Muscle of leg (tissue), 11 donors: ENCODE measurements around the gene TSPAN11. TPM values are rescaled to one million over a fixed set of nuclear protein-coding genes. Genes with fewer than 3 reads are reported as not detected.
"Not testable (repeated sequence)": the region's sequence is repeated elsewhere in the genome, so short reads cannot be mapped to it uniquely, and the experiment has no call there.

Experiments
- DNase-seq: peaks from one replicate; pipeline ENCODE4 v3.0.0; 2013
- H3K27ac ChIP-seq: one replicate; pipeline ENCODE4 v1.5.1; 2013; ENCODE audit warnings: mild to moderate bottlenecking, low read length, control low read depth
- H3K27me3 ChIP-seq: one replicate; pipeline ENCODE4 v1.6.1; 2013; ENCODE audit warnings: low read length; ENCODE audit not compliant: control insufficient read depth, insufficient read depth
- H3K36me3 ChIP-seq: one replicate; pipeline ENCODE4 v1.6.1; 2013; ENCODE audit warnings: low read length; ENCODE audit not compliant: control insufficient read depth, insufficient read depth
- H3K4me1 ChIP-seq: one replicate; pipeline ENCODE4 v1.6.1; 2013; ENCODE audit warnings: low read length; ENCODE audit not compliant: control insufficient read depth, insufficient read depth
- H3K4me3 ChIP-seq: one replicate; pipeline ENCODE4 v1.5.1; 2013; ENCODE audit warnings: low read length, control low read depth
- H3K9me3 ChIP-seq: replicated peaks from 2 replicates; pipeline ENCODE4 v1.6.1; 2013; ENCODE audit warnings: low read depth, low read length; ENCODE audit not compliant: control insufficient read depth
- WGBS: methylation state at CpG from one replicate; pipeline ENCODE4 v1.1.5; 2013; ENCODE audit warnings: missing lambda C conversion rate; ENCODE audit not compliant: insufficient coverage; 5-methylcytosine and 5-hydroxymethylcytosine counted together
- polyA plus RNA-seq, 8 donors: library from polyadenylated mRNA; unstranded; fragments of 120-200 nt; gene quantifications; one replicate each; pipeline versions ENCODE4 v1.2.1 to v1.2.3, GENCODE V29; 2013; ENCODE audit warnings: inconsistent platforms in 1 of 8, low replicate concordance in 1 of 8; ENCODE audit not compliant: insufficient read length in 8 of 8, insufficient read depth in 1 of 8
- total RNA-seq: library from RNA; stranded (reverse); fragments of 120-200 nt; gene quantifications from one replicate; pipeline ENCODE4 v1.2.4, GENCODE V29; 2013

TSPAN11 gene
- total and polyA plus RNA-seq, 9 donors: 4.7 to 19.6 (median 9.1) TPM

DNA sequence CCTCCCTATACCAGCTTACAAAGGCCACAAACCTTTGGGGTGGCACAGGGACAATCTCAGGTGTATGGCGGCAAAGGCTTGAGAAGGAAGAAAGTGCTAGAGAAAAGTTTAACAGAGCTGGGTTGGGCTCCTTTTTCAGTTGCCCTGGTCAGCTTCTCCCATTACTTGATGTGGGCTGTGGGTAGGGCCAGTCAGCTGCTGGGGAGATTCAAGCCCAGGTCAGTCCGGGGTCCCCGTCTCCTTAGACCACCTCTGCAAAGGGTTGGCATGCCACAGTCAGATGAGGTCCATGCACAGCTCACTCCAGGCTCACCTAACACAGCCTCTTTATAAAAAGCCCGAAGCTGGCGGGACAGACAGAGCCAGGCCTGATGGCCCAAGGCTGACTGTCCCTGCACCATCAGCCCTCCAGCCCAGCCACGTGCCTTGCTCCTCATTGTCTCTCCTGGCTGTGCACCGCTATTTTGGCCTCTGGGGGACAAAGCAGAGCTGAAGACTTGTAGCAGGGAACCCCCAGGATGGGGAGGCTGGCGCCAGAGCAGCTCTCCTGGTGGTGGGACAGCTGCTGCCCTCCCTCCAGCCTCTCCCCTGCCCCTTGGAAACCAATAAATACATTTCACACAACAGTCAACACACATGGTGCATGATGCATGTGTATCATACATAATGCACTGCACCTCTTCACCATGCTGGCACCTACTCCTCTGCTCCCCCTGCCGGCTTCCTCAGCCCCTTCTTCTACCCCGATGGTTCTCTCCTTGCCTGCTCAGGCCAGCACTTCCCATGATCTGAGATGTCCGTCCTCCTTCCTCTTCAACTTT, 85.4 kb downstream of the TSPAN11 start:
- DNase-seq: no peak
- Histone ChIP-seq H3K4me3 (no peak overlapping the region), H3K27ac (no peak overlapping the region), H3K27me3 (no peaks in the 10 kb centered on the region), H3K4me1 (peaks cover 25% of the 10 kb centered on the region), H3K36me3 (no peaks in the 10 kb centered on the region), H3K9me3 (no peaks in the 10 kb centered on the region)
- 79% methylated on average over 8 of the region's 11 CpGs for WGBS

DNA sequence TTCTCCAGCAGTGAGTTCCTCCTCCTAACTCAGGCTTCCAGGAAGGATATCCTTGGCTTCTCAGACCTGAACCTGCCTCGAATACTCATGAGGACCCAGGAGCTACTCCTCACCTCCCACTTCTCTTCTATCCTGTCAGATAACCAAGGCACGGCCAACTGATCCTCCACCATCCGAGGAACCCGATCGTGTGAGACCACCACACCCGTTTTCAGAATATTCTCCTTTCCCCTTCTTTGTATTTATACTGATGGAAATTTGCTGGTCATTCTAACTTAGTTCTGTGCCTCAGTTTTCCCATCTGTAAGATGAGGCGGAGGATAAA, 86.0 kb downstream of the TSPAN11 start:
- not testable (repeated sequence) for H3K36me3 ChIP-seq, H3K9me3 ChIP-seq, H3K27ac ChIP-seq, H3K4me3 ChIP-seq, H3K27me3 ChIP-seq, DNase-seq
- H3K4me1 ChIP-seq: peaks cover 21% of the 10 kb centered on the region
- no CpG with 5 or more reads among the region's 7 CpGs for WGBS

DNA sequence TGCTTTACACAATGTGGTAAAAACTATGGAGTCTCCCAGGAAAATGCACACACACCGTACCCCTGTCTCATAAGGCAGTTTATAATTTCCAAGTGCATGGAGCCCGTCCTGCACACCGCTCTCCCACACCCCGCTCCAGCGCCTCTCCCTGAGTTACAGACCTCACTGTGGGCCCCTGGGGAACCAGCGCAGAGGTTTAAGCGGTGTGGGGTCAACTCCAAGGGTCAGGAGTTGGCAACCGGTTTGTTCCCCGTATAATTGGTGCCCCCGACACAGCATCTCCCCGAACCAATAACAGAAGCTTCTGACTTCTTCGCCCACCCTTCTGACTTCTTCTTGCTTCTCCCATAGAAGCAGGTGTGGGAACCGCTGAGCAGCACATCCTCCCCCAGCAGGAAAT, 88.7 kb downstream of the TSPAN11 start:
- H3K4me3 ChIP-seq: no peak overlapping the region

GRCh38 chr12:31016057-31016456, 89.5 kb downstream of the TSPAN11 start:
- H3K9me3 ChIP-seq: no peaks in the 10 kb centered on the region
- 69% methylated on average over 6 of the region's 9 CpGs for WGBS
- H3K27me3 ChIP-seq: peaks cover 2% of the 10 kb centered on the region
- no peak overlapping the region for H3K27ac ChIP-seq
- peaks cover 20% of the 10 kb centered on the region for H3K4me1 ChIP-seq
- H3K4me3 ChIP-seq: no peak overlapping the region
- H3K36me3 ChIP-seq: no peaks in the 10 kb centered on the region
- peak; percentile 68 for DNase-seq

More for the DNA sequence above, 88.7 kb downstream of the TSPAN11 start:
- Histone ChIP-seq H3K27ac (no peak overlapping the region), H3K4me1 (peaks cover 19% of the 10 kb centered on the region), H3K9me3 (no peaks in the 10 kb centered on the region), H3K27me3 (peaks cover 2% of the 10 kb centered on the region), H3K36me3 (no peaks in the 10 kb centered on the region)
- 88% methylated on average over 13 of the region's 13 CpGs for WGBS
- DNase-seq: no peak

- H3K27me3 ChIP-seq: peaks cover 2% of the 10 kb centered on the region
- DNase-seq: no peak
Observed at GRCh38 chr12:31017535-31017934, 91.0 kb downstream of the TSPAN11 start.

DNA sequence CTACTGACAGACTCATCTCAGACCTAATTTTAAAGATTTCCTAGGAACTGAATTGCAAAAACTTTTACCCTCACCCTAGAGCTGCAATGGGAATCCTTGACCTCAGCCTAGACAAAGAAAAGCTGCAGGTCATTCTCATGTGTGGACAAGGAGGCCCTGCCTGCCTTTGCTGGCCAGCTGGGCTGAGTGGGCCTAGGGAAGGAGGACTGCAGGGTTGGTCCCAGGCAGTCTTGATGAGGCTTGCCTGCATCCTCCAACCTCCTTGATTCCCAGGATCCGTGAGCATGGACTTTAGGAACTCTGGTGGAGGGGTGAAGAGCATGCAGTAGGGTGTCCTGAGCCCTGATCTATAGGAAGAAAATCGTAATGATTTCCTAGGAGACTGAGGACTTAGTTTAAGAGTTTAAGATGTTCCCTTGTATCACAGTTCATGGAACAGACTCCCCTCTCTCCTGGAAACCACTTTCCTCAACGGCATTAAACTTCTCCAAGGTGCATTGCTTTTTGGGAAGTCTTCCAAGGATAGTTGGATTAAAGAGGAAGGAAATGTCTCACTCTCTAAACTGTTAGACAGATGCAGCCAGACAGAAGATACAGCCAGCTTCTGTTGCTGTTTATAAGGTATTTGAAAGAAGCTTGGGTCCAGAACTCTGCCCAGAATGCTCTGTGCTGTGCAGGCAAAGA, 91.7 kb downstream of the TSPAN11 start:
- H3K9me3 ChIP-seq: no peaks in the 10 kb centered on the region
- no CpG with 5 or more reads among the region's 3 CpGs for WGBS
- no peaks in the 10 kb centered on the region for H3K36me3 ChIP-seq
- no peak overlapping the region for H3K27ac ChIP-seq
- no peak overlapping the region for H3K4me3 ChIP-seq
- peaks cover 2% of the 10 kb centered on the region for H3K27me3 ChIP-seq
- peaks cover 20% of the 10 kb centered on the region for H3K4me1 ChIP-seq
- peak; percentile 85 for DNase-seq

More at GRCh38 chr12:31017535-31017934, 91.0 kb downstream of the TSPAN11 start:
- WGBS: 77% methylated on average over 2 of the region's 4 CpGs
- Histone ChIP-seq H3K27ac (no peak overlapping the region), H3K36me3 (no peaks in the 10 kb centered on the region), H3K9me3 (no peaks in the 10 kb centered on the region), H3K4me3 (no peak overlapping the region), H3K4me1 (peaks cover 20% of the 10 kb centered on the region)

- peaks cover 20% of the 10 kb centered on the region for H3K4me1 ChIP-seq
- H3K9me3 ChIP-seq: no peaks in the 10 kb centered on the region
- no peak overlapping the region for H3K27ac ChIP-seq
- H3K27me3 ChIP-seq: peaks cover 2% of the 10 kb centered on the region
- 63% methylated on average over 3 of the region's 6 CpGs for WGBS
- DNase-seq: no peak
- no peaks in the 10 kb centered on the region for H3K36me3 ChIP-seq
- no peak overlapping the region for H3K4me3 ChIP-seq
Observed at GRCh38 chr12:31018790-31019505, 92.4 kb downstream of the TSPAN11 start.

DNA sequence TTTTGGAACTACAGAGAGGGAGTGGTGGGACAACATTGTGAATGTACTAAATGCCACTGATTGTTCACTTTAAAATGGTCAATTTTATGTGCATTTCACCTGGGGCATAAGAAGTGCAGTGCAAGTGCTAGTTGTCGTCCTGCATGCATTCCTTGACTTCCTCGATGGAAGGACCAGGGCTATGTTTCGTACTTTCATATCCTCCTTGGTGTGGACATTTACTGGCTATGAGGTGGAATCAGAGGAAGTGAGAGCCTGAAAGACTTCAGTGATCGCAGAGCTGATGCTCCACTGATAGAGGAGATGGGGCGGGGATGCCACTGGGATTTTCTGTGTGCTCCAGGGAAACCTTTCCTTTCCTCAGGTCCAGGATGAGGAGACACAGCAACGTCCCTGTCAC, 93.0 kb downstream of the TSPAN11 start:
- Histone ChIP-seq H3K9me3 (no peaks in the 10 kb centered on the region), H3K27me3 (peaks cover 2% of the 10 kb centered on the region), H3K36me3 (no peaks in the 10 kb centered on the region), H3K4me3 (no peak overlapping the region), H3K27ac (no peak overlapping the region), H3K4me1 (peaks cover 20% of the 10 kb centered on the region)
- no peak for DNase-seq
- WGBS: 92% methylated on average over 6 of the region's 6 CpGs

- Histone ChIP-seq H3K27me3 (peaks cover 2% of the 10 kb centered on the region), H3K36me3 (no peaks in the 10 kb centered on the region), H3K9me3 (no peaks in the 10 kb centered on the region), H3K4me3 (no peak overlapping the region), H3K27ac (no peak overlapping the region), H3K4me1 (peaks cover 20% of the 10 kb centered on the region)
- 88% methylated on average over 11 of the region's 14 CpGs for WGBS
- no peak for DNase-seq
Observed at GRCh38 chr12:31019976-31020375, 93.4 kb downstream of the TSPAN11 start.
